Limb (tissue), 2 donors: Measurements from ENCODE around the gene CDCA8.
"Not testable (repeated sequence)": the region's sequence is repeated elsewhere in the genome, so short reads cannot be mapped to it uniquely, and the experiment has no call there.

ENCODE experiments used
- DNase-seq, 2 donors: peaks; one replicate each; pipeline ENCODE4 v3.0.0-alpha.2; 2016; ENCODE audit errors: extremely low spot score in 2 of 2

CDCA8 gene

DNA sequence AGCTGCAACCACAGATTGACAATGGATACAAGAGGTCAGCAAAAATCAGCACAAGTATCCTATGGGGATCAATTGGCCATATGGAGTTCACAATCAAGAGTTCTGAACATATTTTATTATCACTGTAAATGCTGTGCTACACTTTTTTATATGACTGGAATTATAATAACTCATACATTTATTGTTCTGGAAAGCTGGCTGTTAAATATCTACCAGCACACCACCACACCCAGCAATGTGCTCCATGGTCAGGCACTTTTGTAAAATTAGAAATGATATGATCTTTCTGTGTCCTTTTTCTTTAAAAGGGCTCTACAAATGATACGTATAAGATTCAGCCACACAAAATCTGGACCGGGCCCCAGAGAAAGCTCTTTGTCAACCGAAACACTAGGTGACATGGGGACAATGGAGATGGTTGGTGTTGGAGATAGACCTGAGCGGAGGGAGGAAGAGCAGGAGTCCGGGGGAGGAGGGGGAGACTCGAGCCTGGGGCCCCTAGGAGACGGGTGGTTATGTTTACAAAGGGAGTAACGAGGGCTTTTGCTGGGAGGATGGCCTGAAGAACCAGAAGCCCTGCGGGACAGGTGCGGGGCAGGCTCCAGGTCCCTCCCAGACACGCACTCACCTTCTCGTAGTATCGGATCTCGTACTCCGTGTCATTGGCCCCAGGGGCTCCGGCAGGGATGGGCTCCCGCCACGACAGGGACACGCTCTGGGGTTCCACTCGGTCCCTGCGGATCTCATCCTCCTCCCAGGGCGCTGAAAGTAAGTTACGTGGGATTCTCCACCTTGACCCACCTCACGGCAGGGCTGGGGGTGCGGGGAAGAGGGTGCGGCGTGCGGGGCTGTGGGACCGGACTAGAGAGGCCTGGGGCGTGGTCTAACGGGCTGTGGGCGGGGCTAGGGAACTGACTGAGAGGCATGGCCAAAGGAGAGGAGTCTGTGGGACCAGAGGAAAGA lies 42.6 kb downstream of the CDCA8 start:
- DNase-seq: no peak

DNA sequence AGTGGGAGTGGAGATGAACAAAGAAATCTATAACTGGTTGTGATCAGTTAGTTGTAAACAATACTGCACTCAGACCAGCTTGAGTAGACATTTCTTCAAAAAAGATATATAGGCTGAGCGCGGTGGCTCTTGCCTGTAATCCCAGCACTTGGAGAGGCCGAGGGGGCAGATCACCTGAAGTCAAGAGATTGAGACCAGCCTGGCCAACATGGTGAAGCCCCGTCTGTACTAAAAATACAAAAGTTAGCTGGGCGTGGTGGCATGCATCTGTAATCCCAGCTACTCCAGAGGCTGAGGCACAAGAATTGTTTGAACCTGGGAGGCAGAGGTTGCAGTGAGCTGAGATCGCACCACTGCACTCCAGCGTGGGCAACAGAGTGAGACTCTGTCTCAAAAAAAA lies 45.7 kb downstream of the CDCA8 start:
- DNase-seq: not testable (repeated sequence)

DNA sequence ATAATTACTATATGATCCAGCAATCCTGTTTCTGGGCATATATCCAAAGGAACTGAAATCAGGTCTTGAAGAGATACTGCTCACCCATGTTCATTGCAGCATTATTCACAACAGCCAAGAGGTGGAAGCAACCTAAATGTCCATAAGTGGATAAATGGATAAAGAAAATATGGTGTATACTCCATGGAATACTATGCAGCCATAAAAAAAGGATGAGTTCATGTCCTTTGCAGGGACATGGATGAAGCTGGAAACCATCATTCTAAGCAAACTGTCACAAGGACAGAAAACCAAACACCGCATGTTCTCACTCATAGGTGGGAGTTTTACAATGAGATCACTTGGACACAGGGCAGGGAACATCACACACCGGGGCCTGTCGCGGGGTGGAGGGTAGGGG lies 46.3 kb downstream of the CDCA8 start:
- not testable (repeated sequence) for DNase-seq

DNA sequence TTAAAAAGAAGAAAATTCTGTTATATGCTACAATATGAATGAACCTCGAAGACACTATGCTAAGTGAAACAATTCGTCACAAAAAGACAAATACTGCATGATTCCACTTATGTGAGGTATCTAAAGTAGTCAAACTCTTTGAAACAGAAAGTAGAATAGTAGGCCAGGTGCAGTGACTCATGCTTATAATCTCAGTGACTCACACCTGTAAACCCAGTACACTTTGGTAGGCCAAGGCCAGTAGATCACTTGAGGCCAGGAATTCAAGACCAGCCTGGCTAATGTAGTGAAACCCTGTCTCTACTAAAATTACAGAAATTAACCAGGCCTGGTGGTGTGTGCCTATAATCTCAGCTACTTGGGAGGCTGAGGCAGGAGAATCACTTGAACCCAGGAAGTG lies 46.9 kb downstream of the CDCA8 start:
- no peak for DNase-seq

DNA sequence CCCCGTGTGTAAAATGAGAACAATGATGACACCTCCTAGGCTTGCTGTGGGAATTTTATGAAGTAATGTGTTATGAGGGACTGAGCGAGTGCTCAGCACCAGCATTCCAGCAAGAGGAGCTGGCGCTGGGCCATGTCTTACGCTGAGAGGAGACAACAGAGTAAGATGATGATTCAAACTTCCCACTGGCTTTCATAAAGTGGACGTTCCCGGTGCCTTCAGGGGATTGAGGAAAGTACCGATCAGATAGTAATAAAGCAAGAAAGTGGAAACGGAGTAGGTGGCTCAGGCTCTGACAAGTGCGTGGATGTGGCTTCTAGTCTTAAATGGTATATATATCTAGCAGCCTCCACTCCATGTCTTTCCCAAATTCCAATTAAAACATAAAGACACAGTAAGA lies 48.8 kb downstream of the CDCA8 start:
- DNase-seq: no peak

DNA sequence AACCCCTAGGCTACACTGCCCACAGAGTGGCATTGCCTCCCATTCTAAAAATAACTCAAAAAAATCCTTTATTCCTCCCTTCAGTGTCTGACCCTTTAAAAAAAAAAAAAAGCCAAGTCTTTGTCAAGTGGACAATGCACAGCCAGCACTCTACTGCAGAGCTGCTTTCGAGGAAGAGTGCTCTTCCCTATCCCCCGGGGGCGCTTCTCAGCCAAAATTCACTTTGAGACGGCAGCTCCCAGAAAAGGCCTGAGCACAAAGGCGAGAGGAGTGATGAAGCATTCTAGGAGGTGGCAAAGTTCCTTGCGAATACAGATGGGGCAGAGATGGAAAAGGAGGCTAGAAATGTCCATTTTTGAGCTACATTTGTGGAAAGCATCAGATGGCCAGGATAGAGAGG lies 49.3 kb downstream of the CDCA8 start:
- no peak for DNase-seq

DNA sequence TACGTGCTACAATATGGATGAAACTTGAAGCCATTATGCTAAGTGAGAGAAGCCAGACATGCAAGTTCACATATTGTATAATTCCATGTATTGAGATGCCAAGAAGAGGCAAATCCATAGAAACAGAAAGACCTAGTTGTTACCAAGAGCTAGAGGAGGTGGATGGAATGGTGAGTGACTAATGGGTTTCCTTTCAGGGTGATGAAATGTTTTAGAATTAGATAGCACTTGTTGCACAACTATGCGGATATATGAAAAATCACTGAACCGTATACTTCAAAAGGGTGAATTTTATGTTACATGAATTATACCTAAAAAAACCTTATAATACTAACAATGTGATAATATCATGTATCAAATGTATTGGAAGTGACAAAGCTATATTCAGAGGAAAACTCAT lies 54.5 kb downstream of the CDCA8 start:
- no peak for DNase-seq

DNA sequence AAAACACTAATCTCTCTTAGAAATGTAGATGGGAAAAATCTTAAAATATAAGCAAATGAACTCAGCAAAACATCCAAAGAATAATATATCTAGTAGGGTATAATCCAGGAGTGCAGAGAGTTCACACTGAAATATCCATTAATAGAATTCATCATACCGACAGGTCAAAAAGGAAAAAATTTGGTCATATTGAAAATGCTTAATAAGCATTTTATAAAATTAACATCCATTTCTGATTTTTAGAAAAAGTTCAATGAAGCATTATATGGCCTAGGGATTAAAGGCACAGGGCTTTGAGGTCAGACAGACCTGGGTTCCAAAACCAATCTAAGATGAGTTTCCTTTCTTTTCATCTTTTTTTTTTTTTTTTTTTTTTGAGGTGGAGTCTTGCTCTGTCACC lies 56.2 kb downstream of the CDCA8 start:
- DNase-seq: no peak

DNA sequence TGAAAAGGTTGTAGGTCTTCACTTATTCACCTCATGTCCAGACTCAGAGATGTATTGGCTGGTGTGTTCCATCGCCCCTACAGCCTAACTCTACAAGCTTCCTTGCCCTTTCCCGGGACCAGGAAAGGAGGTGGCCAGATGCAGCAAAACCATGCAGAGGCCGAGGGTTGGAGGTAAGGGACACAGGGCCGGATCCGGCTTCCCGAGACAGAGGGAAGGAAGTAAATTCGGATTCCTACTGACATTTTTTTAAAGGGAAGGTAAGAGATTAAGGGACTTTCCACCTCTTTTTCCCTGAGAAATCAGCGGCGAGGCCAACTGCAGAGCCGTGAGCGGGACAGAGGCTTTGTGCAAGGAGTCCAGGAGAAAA lies 59.9 kb downstream of the CDCA8 start:
- no peak for DNase-seq

DNA sequence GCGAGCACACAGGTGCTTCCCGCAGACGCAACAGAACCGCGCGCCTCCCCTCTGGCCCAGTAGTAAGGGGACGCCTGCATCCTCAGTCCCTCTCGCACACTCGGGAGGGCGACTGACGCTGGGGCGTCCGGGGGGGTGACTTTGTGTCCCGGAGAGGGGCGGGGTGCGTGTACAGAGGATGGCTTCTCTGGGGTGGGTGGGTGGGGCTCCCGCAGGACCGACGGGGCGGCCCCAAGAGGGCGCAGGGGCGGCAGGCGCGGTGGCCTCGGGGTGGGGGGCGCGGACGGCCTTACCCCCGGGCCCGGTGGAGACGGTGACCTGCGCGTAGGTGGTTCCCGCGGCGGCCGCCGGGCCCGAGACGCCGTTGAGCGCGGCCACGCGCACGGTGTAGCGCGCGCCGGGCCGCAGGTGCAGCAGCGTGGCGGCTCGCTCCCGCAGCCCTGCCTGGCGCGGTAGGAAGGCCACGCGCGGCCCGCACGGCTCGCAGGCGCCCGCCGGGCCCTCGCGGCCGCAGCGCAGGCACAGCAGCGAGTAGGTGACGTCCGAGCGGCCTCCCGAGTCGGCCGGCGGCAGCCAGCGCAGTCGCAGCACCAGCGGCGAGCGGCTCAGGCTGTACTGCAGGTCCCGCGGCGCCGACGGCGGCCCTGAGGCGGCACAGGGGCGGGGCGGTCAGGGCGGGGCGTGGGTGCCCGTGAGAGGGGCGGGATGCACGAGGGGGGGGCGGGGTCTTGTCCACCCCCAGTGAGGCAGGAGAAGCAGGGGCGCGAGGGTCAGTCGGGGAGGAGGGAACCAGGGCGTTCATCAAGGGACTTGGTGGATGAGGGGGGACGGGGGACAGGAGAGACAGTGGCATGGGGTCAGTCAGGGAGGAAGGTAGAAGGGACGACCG lies 60.5 kb downstream of the CDCA8 start:
- peak in 1 of 2 donors; percentile 36 for DNase-seq

DNA sequence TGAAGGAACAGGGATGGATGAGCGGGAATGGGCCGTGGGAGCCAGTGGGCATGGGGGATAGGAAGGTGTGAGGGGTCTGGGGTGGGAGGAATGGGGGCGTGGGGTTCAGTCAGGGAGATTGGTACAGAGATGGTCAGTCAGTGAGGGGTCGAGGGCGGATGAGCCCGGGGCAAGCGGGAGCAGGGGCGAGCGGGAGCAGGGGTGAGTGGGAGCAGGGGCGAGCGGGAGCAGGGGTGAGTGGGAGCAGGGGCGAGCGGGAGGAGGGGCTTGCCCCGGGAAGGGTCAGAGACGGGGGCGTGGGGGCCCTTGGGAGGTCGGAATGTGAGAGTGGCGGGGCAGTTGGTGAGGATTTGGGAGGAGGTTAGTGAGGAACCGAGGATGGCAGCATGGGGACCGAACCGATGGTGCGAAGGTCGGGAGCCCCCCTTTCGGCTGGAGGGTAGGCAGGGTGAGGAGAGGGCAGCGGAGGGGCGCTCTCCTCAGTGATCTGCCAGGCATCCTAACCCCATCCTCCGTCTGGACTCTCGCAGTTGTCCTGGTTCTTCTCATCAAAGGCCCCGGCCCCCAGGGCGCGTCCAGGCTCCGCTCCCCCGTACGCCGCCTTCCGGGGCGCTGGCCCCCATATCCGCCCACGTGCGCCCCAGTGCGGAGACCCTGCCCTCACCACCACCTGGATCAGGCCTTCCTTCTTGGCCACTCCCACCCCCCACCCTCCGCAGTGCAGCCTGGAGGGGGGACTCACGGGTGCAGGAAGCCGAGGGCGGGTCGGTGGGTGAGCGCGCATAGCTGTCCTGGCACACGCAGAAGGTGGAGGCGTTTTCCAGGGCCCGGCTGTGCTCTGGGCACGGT lies 61.4 kb downstream of the CDCA8 start:
- no peak for DNase-seq

DNA sequence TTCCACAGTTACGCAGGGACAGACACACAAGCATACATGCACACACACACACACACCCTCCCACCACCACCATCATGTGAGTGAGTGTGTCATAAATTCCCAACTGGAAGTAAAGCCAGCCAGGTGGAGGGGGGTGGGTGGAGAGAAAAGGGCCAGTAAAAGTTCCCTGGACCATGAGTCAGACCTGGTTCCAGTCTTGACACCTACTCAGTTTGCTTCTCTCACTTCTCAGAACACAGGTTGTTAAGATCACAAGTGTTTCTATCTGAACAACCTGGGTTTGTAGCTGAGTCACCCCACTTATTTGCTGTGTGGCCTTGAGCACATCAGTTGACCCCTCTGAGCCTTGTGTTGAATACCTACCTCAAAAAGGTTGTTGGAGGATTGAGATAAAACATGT lies 63.0 kb downstream of the CDCA8 start:
- no peak for DNase-seq

DNA sequence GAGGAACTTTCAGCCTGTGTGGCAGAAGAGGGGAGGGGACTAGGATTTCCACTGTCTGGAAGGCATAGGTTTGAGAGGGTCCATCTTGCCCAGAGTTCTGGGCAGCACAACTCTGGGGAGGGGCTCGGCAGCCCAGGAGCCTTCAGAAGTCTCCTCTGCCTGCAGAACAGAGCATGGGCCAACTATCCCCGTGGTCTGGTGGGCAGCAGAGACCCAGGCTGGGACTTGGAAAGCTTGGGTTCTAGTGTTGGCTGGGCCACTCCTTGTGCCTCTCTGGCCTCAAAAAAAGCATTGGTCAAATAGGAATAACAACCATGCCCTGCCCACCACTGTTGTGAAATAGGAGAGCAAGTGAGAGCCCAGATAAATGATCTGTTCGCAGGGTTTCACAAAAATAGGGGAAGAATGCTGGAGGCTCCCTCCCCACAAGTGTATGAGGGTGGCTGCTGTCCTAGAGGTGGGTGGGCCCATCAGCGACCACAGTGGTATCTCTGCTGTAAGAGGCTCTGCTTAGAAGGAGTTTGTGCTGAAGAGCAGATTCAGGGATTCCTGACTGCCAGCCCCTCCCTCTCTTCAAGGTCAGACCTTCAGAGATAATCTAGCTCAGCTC lies 63.7 kb downstream of the CDCA8 start:
- DNase-seq: no peak
